K562 (cell line): ENCODE data around the gene TMSB4X. TPM values are rescaled to one million over a fixed set of nuclear protein-coding genes. Genes with fewer than 3 reads are reported as not detected.

Experiments used
- ATAC-seq: fragments of 200-7000 bp; cut with Tn5 transposase; 3 replicates; pipeline ENCODE4 v1.9.1; 2020; ENCODE audit warnings: moderate library complexity
- BruUV-seq: library from RNA; stranded (reverse); fragments of 400-500 nt; replicated peaks from 2 replicates; lab custom pipeline; 2021; lab: Mats Ljungman, UMichigan
- CTCF ChIA-PET: fragments of 300-600 bp; formaldehyde crosslinking; extraction: SDS; loops from one replicate; lab custom pipeline; 2021; ENCODE audit warnings: low intra/inter-chr PET ratio; lab: Yijun Ruan, JAX
- POLR2A ChIA-PET: fragments of 300-600, 350-650 bp; sonication (Branson Sonifier 250); formaldehyde crosslinking; extraction: SDS; loops from one replicate; lab custom pipeline; 2021; ENCODE audit warnings: antibody characterized with exemption, inconsistent platforms; lab: Yijun Ruan, JAX
- DNase-seq, 4 experiments: peaks; one replicate each; pipeline versions ENCODE4 v3.0.0 to v3.0.0-alpha.2; 2011 to 2018; ENCODE audit warnings: low spot score in 3 of 4, mixed read lengths in 3 of 4; ENCODE audit errors: extremely low read depth in 1 of 4
- FAIRE-seq: peaks from 2 replicates; lab custom pipeline; 2011; peaks lifted over from hg19 to GRCh38; lab: Jason Lieb, UNC
- H2AFZ ChIP-seq: 2 replicates; pipeline ENCODE4 v1.6.0; 2011; ENCODE audit warnings: low read depth, low read length, control low read depth, inconsistent platforms
- H3K27ac ChIP-seq: fragments of 200-600 bp; 3 replicates; pipeline ENCODE4 v1.8.0; 2011; ENCODE audit warnings: low read depth, mild to moderate bottlenecking, control low read depth, inconsistent platforms, low read length, moderate library complexity, mixed read lengths; ENCODE audit errors: extremely low read depth
- H3K27me3 ChIP-seq, 2 experiments: fragments of 300-600 bp in 1 of 2; 2 replicates in 1 of 2; 3 replicates in 1 of 2; pipeline versions ENCODE4 v1.6.0 to v1.8.0; 2011; ENCODE audit warnings: inconsistent platforms in 2 of 2, low read length in 2 of 2, mild to moderate bottlenecking in 1 of 2, mixed read lengths in 1 of 2, moderate library complexity in 1 of 2; ENCODE audit not compliant: control insufficient read depth in 2 of 2, insufficient read depth in 2 of 2
- H3K36me3 ChIP-seq: fragments of 300-600 bp; 3 replicates; pipeline ENCODE4 v1.8.0; 2011; ENCODE audit warnings: mild to moderate bottlenecking, low read length, inconsistent platforms; ENCODE audit not compliant: control insufficient read depth, insufficient read depth
- H3K4me1 ChIP-seq, 2 experiments: fragments of 200-600 bp in 1 of 2; replicated peaks in 1 of 2; 2 replicates in 1 of 2; 3 replicates in 1 of 2; pipeline versions ENCODE4 v1.5.1 to v1.8.0; 2011; ENCODE audit warnings: inconsistent platforms in 2 of 2, low read length in 2 of 2, mild to moderate bottlenecking in 1 of 2, mixed read lengths in 1 of 2, moderate library complexity in 1 of 2; ENCODE audit not compliant: control insufficient read depth in 2 of 2, insufficient read depth in 2 of 2
- H3K4me2 ChIP-seq: 2 replicates; pipeline ENCODE4 v1.6.1; 2011; ENCODE audit warnings: low read length, control low read depth, inconsistent platforms, mixed read lengths; ENCODE audit not compliant: insufficient read depth
- H3K4me3 ChIP-seq: fragments of 200-600 bp; sonication (generic), shearing (Covaris generic); 2 replicates; pipeline ENCODE4 v1.5.1; 2016; ENCODE audit warnings: control low read depth, inconsistent platforms
- H3K79me2 ChIP-seq: fragments of 200-600 bp; 3 replicates; pipeline ENCODE4 v1.8.0; 2011; ENCODE audit warnings: low read length, inconsistent platforms; ENCODE audit not compliant: control insufficient read depth, insufficient read depth
- H3K9ac ChIP-seq, 2 experiments: 2 replicates each; pipeline versions ENCODE4 v1.6.0 to v1.6.1; 2011; ENCODE audit warnings: low read depth in 2 of 2, low read length in 2 of 2, control low read depth in 1 of 2, inconsistent platforms in 1 of 2, mild to moderate bottlenecking in 1 of 2, mixed read lengths in 1 of 2; ENCODE audit not compliant: insufficient read depth in 1 of 2
- H3K9me1 ChIP-seq: one replicate; pipeline ENCODE4 v1.6.0; 2011; ENCODE audit warnings: inconsistent platforms, mild to moderate bottlenecking, low read length, moderate library complexity; ENCODE audit not compliant: control insufficient read depth, insufficient read depth
- H3K9me3 ChIP-seq: replicated peaks from 2 replicates; pipeline ENCODE4 v1.5.1; 2011; ENCODE audit warnings: low read depth, low read length, inconsistent platforms; ENCODE audit not compliant: control insufficient read depth, insufficient read depth
- H4K20me1 ChIP-seq: replicated peaks from 2 replicates; pipeline ENCODE4 v1.6.1; 2011; ENCODE audit warnings: low read length, inconsistent platforms, mixed read lengths; ENCODE audit not compliant: control insufficient read depth, insufficient read depth
- DEAF1 ChIP-seq: fragments of 450-650 bp; formaldehyde crosslinking; IDR thresholded peaks from 2 replicates; pipeline ENCODE4 v1.4.0; 2020; ENCODE audit warnings: mild to moderate bottlenecking, moderate library complexity
- E2F5 ChIP-seq: sonication (generic); formaldehyde crosslinking; IDR thresholded peaks from 2 replicates; pipeline ENCODE4 v1.8.0; 2022; ENCODE audit warnings: mild to moderate bottlenecking, missing genetic modification reagents
- ETS2 ChIP-seq: IDR thresholded peaks from 2 replicates; pipeline ENCODE4 v1.6.1; 2016; ENCODE audit warnings: borderline replicate concordance, missing genetic modification characterization, mild to moderate bottlenecking, moderate library complexity, missing compliant biosample characterization; ENCODE audit not compliant: poor library complexity, severe bottlenecking
- ETV1 ChIP-seq: fragments of 450-650 bp; conservative IDR thresholded peaks from 2 replicates; pipeline ENCODE4 v1.6.1; 2016; ENCODE audit warnings: missing genetic modification characterization, control low read depth, low read depth, missing compliant biosample characterization
- HEY1 ChIP-seq: fragments of 250-450 bp; sonication (Bioruptor Pico); IDR thresholded peaks from 2 replicates; pipeline ENCODE4 v1.5.0; 2020; ENCODE audit warnings: mild to moderate bottlenecking, moderate library complexity, borderline replicate concordance
- PKNOX1 ChIP-seq: fragments of 450-650 bp; IDR thresholded peaks from 2 replicates; pipeline ENCODE4 v1.6.1; 2016
- ZC3H11A ChIP-seq: IDR thresholded peaks from 2 replicates; pipeline ENCODE4 v1.6.1; 2012; ENCODE audit warnings: low read depth, low read length, improper control_type of control experiment
- ZNF253 ChIP-seq: fragments of 250-450 bp; sonication (Bioruptor Pico); conservative IDR thresholded peaks from 2 replicates; pipeline ENCODE4 v1.6.1; 2021; ENCODE audit warnings: mild to moderate bottlenecking
- ZNF384 ChIP-seq: IDR thresholded peaks from 2 replicates; pipeline ENCODE4 v1.6.1; 2012; ENCODE audit warnings: low read depth, low read length, improper control_type of control experiment
- ZNF584 ChIP-seq: fragments of 200-800 bp; sonication (Bioruptor generic); IDR thresholded peaks from 2 replicates; pipeline ENCODE4 v1.6.1; 2016; ENCODE audit warnings: low read depth, mild to moderate bottlenecking, missing genetic modification characterization, missing compliant biosample characterization
- WGBS: fragments of 100-300 bp; shearing (Covaris generic); methylation state at CpG from one replicate; pipeline ENCODE4 v1.1.6; 2016; ENCODE audit warnings: low coverage, mixed read lengths; ENCODE audit not compliant: insufficient coverage; ENCODE audit errors: missing lambda C conversion rate; 5-methylcytosine and 5-hydroxymethylcytosine counted together
- in situ Hi-C: fragments of 300-500 bp; cut with MboI; formaldehyde crosslinking; loops from 4 replicates; pipeline ENCODE4 v1.15.0; 2018; ENCODE audit warnings: inconsistent platforms, mixed read lengths
- intact Hi-C: fragments of 100-400 bp; cut with micrococcal nuclease; formaldehyde crosslinking; loops from 2 replicates; pipeline ENCODE4 v1.14.2; 2022
- polyA plus RNA-seq, 8 experiments: library from polyadenylated mRNA; depleted of rRNA in 4 of 8; stranded (reverse) in 5 of 8; unstranded in 3 of 8; fragments of >200 nt; fragmentation: Nextera tagmentation in 2 of 8; fragmentation: Illumina TruSeq in 1 of 8; extraction: Ambion mirVana in 2 of 8; extraction: Trizol in 1 of 8; gene quantifications; 2 replicates each; pipeline versions ENCODE4 v1.2.1 to v1.2.3, GENCODE V29; 2011 to 2014; ENCODE audit warnings: inconsistent platforms in 1 of 8, missing spikeins in 1 of 8
- total RNA-seq, 7 experiments: library from RNA; depleted of rRNA in 6 of 7; stranded (reverse); fragments of >200 nt in 6 of 7; fragmentation: Illumina TruSeq in 2 of 7; extraction: Trizol in 2 of 7; gene quantifications; 2 replicates each; pipeline versions ENCODE4 v1.2.1 to v1.2.3, GENCODE V29; 2011 to 2021; ENCODE audit warnings: low replicate concordance in 1 of 7
- TF ChIP-seq, protein P1 (sequence below): fragments of 250-450 bp; sonication (Bioruptor Pico); IDR thresholded peaks from 2 replicates; pipeline ENCODE4 v1.9.0; 2021; ENCODE audit warnings: mild to moderate bottlenecking
- TF ChIP-seq, protein P2 (sequence below): sonication (generic); formaldehyde crosslinking; IDR thresholded peaks from 2 replicates; pipeline ENCODE4 v1.8.0; 2022; ENCODE audit warnings: missing genetic modification reagents, mild to moderate bottlenecking, moderate library complexity, borderline replicate concordance

TMSB4X gene
- total and polyA plus RNA-seq, 9 of the 15 experiments (the other 6 are each of a cell fraction or from before 2014, with no cell fraction given): 1,035 to 2,035 (median 1,529) TPM

- TF ChIP-seq, protein P1, sequence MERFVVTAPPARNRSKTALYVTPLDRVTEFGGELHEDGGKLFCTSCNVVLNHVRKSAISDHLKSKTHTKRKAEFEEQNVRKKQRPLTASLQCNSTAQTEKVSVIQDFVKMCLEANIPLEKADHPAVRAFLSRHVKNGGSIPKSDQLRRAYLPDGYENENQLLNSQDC: no peak
- peak; percentile 98 for TF ChIP-seq ZNF584 (CRISPR knock-in tag)
- TF ChIP-seq, protein P2, sequence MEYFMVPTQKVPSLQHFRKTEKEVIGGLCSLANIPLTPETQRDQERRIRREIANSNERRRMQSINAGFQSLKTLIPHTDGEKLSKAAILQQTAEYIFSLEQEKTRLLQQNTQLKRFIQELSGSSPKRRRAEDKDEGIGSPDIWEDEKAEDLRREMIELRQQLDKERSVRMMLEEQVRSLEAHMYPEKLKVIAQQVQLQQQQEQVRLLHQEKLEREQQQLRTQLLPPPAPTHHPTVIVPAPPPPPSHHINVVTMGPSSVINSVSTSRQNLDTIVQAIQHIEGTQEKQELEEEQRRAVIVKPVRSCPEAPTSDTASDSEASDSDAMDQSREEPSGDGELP (CRISPR knock-in tag): peak; percentile 59
Measured at GRCh38 chrX:12955882-12956703, 18.8 kb upstream of the TMSB4X start (continued).

GRCh38 chrX:12956704-12957534 is 18.0 kb upstream of the TMSB4X start:
- peaks cover 13% of the 10 kb centered on the region; the same call in 2 of the 3 replicates for H3K36me3 ChIP-seq
- H3K27ac ChIP-seq: peak overlapping the region; percentile 99
- no peaks in the 10 kb centered on the region for H3K27me3 ChIP-seq
- intact Hi-C loops (loop anchor here (1.0 to 10.0 kb wide), 2 partner anchors 8 to 688 kb away; no protein-coding TSS in a partner anchor), in situ Hi-C loops (loop anchor here (25.0 kb wide), 1 partner anchor 705 kb away; the partner anchor contains the start of gene TCEANC)
- ATAC-seq: peak; percentile 86
- ChIA-PET POLR2A (interaction anchor here (0.8 to 3.1 kb wide), 4 partner anchors 8 to 21 kb away, joined by 3 to 31 read pairs (median 6); partner anchors contain the start of gene TMSB4X), CTCF (no interaction called here)
- TSS peak; percentile 73 for BruUV-seq
- no peaks in the 10 kb centered on the region for H3K9me3 ChIP-seq
- H3K4me2 ChIP-seq: peak overlapping the region; percentile 77
- H2AFZ ChIP-seq: peak overlapping the region; percentile 73
- no peaks in the 10 kb centered on the region for H3K9me1 ChIP-seq
- no peak overlapping the region for H3K4me3 ChIP-seq
- H3K4me1 ChIP-seq: peaks cover 22 to 45% of the 10 kb centered on the region in 2 experiments
- H3K79me2 ChIP-seq: peaks cover 11% of the 10 kb centered on the region
- peak; percentile 44 to 88 (median 65) for DNase-seq
- 27% methylated on average over 8 of the region's 8 CpGs for WGBS
- peak; percentile 87 for FAIRE-seq
- H3K9ac ChIP-seq: peak overlapping the region; percentile 82 to 90
- H4K20me1 ChIP-seq: no peaks in the 10 kb centered on the region
- TF ChIP-seq ZNF384 (no peak), ZNF253 (CRISPR knock-in tag) (no peak), E2F5 (CRISPR knock-in tag) (no peak), ETV1 (tag) (peak; percentile 82), DEAF1 (CRISPR knock-in tag) (no peak), HEY1 (CRISPR knock-in tag) (no peak), PKNOX1 (peak; percentile 21; the same call in 1 of the 2 replicates), ETS2 (no peak), ZC3H11A (no peak)
